T-helper 22 cell (primary cell): ENCODE measurements around the gene PTPRN2.

Source experiments
- DNase-seq: peaks from one replicate; pipeline ENCODE4 v3.0.0-alpha.2; 2020; ENCODE audit warnings: low read depth

The PTPRN2 gene

GRCh38 chr7:158401295-158401694, 186.3 kb downstream of the PTPRN2 start:
- DNase-seq, result no peak

DNA sequence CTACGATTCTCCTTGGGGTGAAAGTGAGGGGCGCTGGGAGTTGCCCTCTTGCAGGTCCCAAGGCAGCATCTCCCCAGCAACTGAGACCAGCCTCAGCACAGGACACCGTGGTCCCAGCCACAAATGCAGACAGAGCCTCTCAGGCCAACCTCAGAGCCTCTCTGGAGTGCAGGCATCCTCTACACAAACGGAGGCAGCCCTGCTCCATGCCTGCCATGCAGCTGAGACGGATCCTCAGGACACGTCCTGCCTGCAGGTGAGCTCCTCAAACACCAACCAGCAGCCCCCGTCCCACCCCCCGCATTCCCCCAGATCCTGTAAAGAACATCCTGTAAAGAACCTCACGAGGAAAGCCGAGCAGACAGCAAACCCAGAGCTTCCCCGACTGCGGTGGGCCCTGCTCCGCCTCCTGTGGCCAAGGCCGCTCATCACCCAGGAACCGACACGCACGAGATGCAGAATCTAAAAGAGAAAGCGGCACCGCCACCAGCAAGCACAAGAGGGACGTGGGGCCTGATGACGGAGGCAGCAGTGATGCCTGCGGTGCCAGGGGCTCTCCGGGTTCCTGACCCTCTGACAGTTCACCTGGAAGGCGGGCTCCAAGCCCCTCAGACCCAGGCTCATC, 186.9 kb downstream of the PTPRN2 start:
- DNase-seq, result no peak

DNA sequence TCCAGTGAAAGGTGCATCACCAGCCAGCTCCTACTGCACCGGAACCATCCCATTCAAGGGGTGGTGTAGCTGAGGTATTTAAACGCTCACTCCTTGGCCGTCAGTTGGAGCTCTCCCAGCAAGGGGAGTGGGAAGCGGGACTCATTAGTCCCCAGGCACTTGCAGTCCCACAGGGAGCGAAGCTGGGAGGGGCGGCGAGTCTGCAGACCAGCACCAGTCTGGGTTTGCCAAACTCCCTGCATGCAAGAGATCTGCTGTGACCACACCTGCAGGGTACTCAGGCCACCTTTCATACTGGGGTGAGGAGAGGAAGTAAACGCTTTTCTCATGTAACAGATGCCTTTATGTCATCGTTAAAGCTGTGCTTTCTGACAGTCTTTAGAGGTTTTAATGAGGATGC, 187.9 kb downstream of the PTPRN2 start:
- DNase-seq, result no peak

- no peak for DNase-seq
Observed at GRCh38 chr7:158398750-158399149, 188.9 kb downstream of the PTPRN2 start.

- no peak for DNase-seq
Observed at GRCh38 chr7:158397885-158398284, 189.7 kb downstream of the PTPRN2 start.

DNA sequence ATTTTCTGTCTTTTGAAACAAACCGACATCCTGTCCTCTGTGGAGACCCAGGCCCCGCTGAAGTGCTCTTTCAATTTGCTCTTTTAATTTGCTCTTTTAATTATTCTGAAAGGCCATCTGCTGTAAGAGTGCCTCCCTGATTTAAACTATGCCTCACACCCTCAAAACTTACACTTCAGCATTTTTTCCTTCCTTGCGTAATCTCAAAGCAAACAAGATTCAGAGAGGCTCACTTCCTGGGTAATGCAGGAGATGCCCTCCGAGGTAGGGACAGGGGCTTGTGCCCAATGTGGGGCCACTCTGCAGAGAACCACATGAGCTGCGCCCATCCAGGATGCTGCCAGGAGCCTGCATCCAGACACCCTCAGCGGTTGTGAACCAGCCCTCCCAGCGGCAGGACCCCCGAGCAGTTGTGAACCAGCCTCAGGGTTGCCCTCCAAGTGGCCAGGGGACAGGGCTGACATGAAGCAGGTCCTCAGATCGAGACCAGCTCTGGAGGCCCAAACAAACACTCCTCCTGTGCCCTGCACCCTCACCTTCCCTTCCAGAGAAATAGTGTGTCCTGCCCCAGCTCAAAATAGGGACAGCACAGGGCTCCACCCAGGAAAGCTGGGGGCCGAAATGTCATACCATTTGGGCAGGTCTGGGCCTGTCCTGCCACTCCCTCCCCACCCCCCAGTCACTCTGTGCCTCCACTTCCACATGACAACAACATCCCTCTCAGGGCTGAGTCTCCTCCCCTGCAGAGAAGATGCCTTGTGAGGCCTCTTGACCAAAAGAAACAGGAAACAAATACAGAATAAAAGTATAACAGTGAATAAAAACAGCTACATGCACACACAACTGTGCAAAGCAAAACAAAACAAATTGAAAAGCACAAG, 190.4 kb downstream of the PTPRN2 start:
- no peak for DNase-seq

GRCh38 chr7:158396301-158396905, 191.2 kb downstream of the PTPRN2 start:
- no peak for DNase-seq

- no peak for DNase-seq
Observed at GRCh38 chr7:158395780-158396278, 191.8 kb downstream of the PTPRN2 start.

DNA sequence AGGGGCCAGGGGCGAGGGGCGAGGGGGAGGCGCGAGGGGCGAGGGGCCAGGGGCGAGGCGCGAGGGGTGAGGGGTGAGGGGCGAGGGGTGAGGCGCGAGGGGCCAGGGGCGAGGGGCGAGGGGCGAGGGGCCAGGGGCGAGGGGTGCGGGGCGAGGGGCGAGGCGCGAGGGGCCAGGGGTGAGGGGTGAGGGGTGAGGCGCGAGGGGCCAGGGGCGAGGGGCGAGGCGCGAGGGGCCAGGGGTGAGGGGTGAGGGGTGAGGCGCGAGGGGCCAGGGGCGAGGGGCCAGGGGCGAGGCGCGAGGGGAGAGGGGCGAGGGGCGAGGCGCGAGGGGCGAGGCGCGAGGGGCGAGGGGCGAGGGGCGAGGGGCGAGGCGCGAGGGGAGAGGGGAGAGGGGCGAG, 192.3 kb downstream of the PTPRN2 start:
- DNase-seq, result no peak

DNA sequence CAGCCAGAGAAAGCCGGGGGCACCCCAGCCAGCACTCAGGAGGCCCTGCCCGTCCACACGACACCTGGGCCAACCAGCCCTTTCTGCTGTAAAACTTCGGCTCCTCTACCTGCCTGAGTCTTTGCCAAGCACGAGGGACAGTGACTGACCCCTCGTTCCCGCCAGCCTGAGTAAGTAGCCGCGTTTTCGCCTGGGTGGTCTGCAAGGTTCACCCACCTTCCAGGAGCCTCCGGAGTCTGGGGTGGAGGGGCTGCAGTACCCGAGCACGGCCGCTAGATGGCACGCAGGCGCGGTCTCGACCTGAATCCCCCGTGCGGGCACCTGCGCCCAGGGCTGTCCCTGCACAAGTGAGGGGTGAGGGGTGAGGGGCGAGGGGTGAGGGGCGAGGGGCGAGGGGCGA, 192.7 kb downstream of the PTPRN2 start:
- no peak for DNase-seq

DNA sequence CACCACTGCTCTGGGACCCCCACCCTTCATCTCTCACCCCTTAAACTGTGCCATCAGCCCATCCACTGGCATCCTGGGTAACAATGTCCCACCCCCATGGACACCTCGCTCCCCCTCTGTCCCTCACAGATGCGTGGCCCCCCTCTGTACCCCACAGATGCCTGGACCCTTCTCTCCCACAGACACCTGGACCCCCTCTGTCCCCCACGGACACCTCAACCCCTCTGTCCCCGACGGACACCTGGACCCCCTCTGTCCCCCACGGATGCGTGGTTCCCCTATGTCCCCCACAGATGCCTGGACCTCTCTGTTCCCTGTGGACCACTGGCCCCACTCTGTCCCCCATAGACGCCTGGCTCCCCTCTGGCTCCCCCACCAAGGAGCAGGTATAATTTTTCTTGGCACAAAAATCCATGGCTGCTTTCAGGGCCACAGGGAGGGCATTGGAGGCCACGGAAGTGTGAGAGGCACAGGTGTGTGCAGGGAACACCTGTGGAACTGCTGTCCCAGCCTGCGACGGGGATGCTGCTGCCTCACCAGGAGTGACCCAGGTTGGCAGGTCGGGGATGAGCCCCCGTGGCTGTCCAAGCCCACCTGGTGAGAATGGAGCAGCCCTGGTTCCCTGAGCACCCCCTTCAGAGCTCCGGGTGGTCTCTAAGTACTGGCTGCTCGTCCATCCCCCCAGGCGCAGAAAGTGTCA, 193.5 kb downstream of the PTPRN2 start:
- DNase-seq, result no peak

- DNase-seq, result no peak
Observed at GRCh38 chr7:158392251-158392650, 195.4 kb downstream of the PTPRN2 start.

- no peak for DNase-seq
Observed at GRCh38 chr7:158391541-158391940, 196.1 kb downstream of the PTPRN2 start.

GRCh38 chr7:158391141-158391540, 196.5 kb downstream of the PTPRN2 start:
- no peak for DNase-seq

DNA sequence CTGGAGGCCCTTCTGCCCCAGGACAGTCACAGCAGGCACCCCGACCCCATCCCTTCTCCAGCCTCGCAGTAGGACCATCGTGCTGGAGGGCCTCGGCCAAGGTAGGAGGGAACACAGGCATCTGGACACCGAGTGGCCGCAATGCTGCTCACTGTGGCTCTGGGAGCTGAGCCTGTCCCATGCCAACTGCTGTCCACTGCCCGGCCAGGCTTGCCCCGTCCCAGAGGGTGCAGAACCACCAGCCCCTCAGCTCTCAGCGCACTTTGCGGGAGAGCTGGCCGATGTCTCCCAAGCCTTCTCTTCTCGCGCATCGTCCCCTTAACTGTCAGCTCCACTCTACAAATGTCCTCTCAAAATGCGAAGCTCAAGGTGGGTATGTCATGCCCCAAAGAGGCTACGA, 197.2 kb downstream of the PTPRN2 start:
- DNase-seq, result no peak

- no peak for DNase-seq
Observed at GRCh38 chr7:158389514-158390425, 197.9 kb downstream of the PTPRN2 start.

- no peak for DNase-seq
Observed at GRCh38 chr7:158388928-158389327, 198.7 kb downstream of the PTPRN2 start.

DNA sequence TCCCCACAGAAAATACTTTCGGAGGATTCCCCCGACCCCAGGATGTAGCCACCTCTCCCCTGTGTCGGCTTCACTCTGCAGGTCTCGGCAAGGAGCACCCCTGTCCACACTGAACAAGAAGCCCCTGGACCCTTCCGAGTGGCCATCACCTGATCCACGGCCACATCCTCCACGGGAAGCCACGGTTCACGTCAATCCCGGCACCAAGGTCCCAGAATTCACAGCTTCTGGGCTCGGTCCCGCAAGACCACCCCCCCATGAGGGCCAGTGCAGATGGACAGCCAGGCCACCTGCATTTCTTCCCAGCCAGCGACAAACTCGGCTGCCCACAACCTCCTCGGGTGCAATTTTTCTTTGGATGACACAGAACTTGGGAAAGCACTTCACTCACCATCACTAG, 199.6 kb downstream of the PTPRN2 start:
- no peak for DNase-seq

- no peak for DNase-seq
Observed at GRCh38 chr7:158387546-158387891, 200.1 kb downstream of the PTPRN2 start.

GRCh38 chr7:158386866-158387545, 200.6 kb downstream of the PTPRN2 start:
- no peak for DNase-seq

GRCh38 chr7:158386355-158386618, 201.3 kb downstream of the PTPRN2 start:
- no peak for DNase-seq
